Activated CD8-positive, alpha-beta memory T cell treated with anti-CD3 and anti-CD28 coated beads for 24 hours (primary cell): Measurements from ENCODE around the gene RHOH.
A peak's percentile ranks its signal among the peaks of the same experiment; 100 is the strongest.
"Not testable (repeated sequence)": the region's sequence is repeated elsewhere in the genome, so short reads cannot be mapped to it uniquely, and the experiment has no call there.

Source experiments
- DNase-seq: peaks from one replicate; pipeline ENCODE4 v3.0.0-alpha.2; 2020

RHOH gene

DNA sequence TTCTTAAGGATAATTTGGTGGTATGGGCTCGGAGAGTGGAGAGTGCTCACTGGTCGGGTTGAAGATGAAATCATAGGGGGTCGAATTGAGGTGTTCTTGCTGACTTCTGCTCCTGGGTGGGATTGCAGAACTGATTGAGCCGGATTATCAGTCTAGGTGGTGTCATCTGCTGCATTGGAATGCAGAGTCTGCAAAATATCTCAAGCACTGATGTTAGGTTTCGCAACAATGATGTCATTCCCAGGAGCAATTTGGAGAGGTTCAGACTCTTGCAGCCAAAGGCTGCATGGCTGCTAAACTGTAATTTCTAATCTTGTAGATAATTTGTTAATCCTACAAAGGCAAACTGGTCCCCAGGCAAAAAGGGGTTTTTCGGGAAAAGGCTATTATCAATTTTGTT lies 67.7 kb downstream of the RHOH start:
- DNase-seq = no peak

DNA sequence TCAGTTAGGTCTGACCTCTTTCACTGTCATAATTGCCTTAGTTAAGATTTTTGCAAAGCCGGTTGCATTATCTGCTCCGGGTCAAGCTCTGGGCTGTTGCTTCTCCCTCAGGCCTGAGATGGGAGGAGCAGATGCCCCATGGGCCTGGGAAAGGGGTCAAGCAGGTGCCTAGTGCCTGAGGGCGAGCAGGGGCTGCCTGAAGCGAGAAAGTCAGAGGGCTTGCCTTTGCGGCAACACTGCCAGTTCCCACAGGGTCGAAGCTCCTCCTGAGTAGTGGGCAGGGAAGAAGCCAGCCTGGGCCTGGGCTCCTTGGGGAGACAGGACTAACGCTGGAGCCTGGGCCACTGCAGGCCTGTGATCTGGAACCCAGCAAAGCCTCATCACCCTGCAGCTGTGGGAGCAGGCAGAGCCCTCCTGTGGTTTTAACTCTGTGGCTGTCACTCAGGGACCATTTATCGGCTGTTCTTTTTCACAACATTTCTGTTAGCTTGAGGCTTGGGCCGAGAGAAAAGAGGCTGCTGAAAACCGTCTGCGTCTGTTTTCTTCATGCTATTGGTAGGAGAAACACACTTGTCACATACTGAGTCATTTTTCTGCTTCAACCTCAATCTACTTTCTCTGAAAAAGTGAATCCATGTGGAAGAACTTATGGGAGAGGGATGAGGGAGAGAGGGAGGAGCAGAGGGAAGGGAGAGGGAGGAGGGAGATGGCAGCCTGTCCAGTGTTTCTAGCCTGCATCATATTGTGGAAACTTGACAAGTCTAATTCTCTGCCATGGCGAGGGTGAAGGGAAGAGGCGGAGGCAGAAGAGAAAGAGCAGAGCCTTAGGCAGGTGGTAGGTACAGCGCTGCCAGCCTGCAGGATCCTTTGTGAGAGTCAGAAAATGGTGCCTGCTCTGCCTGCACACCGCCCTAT lies 68.4 kb downstream of the RHOH start:
- peak; percentile 78 for DNase-seq

DNA sequence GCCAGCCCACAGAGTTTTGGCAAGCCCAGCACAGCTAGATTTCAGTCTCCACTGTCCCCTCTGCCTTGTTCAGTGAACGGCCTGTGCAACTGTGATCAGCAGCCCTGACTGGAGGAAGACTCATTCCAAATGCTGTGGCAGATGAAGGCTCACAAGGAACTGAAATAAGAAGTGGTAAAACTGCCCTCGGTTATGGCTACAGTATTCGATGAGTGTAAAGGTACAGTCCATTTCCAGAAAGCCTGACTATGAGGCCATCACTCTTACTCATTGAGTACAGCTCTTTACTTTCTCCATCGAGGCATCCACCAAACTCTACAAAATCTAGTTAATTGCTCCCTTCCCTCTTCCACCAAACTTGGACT lies 69.1 kb downstream of the RHOH start:
- DNase-seq = no peak

DNA sequence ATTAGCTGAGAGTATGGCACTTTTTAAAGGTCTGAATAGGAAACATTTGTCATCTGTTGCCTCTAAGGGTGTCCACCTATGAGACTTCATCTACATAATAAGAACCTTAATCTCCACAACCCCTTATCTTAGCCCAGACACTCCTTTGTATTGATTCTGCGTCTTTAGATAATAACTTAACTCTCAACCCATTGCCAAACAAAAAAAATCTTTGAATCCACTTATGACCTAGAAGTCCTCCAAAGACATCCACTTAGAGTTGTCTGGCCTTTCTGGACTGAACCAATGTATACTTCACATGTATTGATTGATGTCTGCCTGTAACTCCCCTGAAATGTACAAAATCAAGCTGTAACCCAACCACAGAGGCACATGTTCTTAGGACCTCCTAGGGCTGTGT lies 72.3 kb downstream of the RHOH start:
- DNase-seq = no peak

DNA sequence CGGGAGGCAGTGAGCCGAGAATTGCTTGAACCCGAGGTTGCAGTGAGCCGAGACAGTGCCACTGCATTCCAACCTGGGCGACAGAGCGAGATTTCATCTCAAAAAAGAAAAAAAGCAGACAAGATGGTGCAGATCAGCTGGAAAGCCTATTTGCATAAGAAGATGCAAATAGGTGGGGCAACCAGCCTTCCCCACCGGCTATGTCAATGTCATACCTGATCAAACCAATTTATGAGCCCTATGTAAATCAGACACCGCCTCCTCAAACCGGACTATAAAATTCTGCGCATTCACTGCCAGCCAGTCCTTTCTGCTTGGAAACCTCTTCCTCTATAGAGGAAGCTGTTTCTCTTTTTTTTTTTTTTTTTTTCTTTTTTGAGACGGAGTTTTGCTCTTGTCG lies 73.8 kb downstream of the RHOH start:
- no peak for DNase-seq

DNA sequence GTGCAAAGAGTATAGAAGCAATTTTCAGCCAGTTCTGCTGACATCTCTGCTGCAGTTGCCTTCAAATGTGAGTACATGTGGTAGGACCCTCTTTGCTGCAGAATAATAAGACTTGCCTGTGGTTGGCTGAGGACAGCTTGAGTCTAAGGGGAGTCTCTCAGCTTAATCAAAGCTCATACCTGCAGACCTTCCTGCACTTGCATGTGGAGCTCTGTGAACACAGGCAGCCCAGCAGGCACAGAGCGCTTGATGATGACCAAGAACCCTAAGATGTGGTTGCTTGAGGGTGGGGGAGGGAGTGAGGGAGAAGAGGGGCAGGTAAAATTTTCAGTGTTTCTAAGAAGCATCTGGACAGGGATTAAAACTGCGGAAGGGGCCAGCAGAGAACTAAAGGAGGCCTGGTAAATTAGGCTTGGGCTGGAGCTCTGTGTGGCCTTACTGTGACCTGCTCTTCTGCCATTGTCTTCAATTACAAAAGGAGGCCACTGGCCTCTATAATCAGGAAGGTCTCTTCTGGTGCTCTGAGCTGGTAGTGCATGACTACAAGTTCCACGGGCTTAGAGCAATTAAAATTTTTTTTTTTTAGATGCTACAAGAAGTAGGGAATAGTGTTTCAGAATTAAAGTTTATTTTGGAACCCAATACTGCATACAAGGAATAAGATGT lies 78.4 kb downstream of the RHOH start:
- no peak for DNase-seq

DNA sequence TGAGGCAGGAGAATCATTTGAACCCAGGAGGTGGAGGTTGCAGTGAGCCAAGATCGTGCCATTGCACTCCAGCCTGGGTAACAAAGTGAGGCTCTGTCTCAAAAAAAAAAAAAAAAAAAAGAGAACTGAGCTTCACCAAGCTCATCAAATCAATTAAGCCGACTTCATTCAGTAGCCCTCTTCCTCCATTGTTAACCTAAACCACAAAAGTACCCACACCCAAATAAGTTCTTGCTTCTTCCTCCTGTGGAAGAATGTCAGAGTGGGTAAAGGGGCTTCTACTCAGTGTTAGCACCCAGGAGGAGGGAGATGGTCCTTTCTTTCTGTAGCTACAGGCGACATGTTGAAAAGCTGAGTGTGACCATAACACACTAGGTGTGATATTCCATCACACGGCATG lies 79.7 kb downstream of the RHOH start:
- no peak for DNase-seq

DNA sequence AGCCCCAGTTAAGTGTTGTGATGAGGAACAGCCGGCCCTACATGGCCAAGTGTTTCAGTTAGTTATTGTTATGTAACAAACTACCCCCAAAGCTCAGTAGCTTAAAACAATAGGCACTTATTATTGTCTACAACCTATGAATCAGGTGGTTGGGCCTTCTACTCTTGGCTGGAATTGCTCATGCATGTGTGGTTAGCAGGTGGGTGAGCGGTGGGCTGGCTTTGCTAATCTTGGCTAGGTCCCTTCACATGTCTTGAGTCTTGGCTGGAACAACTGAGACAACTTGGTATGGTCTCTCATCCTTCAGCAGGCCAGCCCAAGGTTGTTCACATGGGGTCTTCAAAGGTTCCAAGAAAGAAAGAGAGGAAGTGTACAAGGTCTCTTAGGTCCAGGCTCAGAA lies 83.8 kb downstream of the RHOH start:
- DNase-seq = no peak

DNA sequence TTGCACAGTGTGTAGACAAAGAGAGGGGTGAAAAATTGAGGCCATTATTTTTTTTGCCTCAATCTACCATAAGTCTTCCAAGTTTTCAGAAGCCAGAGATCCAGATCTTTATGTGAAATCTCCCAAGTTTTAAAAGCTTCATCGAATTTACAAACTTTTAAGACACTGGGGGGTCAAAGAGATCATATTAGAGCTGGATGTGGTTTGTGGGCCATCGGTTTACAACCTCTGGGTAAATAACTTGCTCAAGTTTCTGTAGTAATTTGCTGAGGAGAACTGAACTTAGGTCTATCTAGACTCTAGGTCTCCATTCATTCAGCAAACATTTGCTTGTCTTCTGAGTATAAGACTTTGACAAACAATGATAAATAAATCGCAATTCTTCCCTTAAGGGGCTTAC lies 84.3 kb downstream of the RHOH start:
- no peak for DNase-seq

DNA sequence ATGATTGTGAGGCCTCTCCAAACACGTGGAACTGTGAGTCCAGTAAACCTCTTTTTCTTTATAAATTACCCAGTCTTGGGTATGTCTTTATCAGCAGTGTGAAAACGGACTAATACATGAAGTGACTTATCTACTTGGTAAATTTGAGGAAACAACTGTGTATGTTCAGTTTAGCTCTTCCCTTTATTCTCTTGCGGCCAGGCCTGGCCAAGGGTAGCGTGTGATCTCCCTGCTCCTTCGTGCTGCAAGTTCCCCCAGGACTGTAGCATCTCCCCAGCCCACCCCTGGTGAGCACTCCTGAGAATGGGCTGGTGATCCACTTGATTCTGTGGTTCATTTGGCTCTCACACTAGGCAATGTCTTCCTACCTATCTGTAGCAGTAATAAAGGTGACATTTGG lies 85.1 kb downstream of the RHOH start:
- DNase-seq = no peak

DNA sequence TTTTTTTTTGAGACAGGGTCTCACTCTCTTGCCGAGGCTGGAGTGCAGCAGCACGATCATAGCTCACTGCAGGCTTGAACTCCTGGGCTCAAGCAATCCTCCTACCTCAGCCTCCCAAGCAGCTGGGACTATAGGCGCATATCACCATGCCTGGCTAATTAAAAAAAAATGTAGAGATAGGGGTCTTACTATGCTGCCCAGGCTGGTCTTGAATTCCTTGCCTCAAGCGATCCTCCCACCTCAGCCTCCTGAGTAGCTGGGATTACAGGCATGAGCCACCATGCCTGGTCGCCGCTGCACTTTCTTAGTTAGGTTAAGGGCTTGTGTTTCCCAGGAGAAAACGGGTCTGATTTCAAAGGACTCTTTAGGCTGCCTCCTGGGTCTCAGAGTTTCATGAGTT lies 86.0 kb downstream of the RHOH start:
- not testable (repeated sequence) for DNase-seq

DNA sequence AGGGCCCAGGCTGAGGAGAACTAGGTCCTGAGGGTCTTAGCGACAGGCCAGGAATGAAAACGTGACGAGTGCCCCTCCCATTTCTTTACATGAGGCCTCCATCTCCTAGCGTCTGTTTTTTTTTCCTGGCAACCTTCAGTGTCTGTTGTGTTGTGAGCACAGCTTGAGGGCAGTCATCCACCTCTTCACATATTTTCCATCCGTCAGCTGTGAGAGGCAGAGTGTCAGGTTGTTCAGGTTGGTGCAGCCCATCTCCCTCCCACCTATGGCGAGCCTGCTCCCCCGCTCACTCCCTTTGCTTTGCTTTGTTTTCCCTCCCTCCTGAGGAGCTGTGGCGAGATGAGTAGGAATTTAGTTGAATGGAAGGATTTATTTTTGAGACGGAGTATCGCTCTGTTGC lies 86.6 kb downstream of the RHOH start:
- no peak for DNase-seq

DNA sequence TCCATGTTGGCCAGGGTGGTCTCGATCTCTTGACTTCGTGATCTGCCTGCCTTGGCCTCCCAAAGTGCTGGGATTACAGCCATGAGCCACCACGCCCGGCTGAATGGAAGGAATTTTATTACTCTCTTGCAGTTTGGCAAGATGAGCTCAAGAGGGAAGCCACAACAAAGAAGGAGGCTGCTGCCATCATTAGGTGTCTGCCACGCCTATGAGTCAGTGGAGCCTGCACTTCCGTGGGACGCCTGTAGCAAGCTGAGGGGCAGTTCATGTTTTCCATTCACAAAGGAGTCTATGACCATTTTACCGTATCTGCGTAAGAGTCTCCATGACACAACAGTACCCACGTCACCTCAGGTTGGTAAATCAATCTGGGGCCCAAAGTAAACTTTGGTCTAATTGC lies 87.1 kb downstream of the RHOH start:
- DNase-seq = peak; percentile 82

DNA sequence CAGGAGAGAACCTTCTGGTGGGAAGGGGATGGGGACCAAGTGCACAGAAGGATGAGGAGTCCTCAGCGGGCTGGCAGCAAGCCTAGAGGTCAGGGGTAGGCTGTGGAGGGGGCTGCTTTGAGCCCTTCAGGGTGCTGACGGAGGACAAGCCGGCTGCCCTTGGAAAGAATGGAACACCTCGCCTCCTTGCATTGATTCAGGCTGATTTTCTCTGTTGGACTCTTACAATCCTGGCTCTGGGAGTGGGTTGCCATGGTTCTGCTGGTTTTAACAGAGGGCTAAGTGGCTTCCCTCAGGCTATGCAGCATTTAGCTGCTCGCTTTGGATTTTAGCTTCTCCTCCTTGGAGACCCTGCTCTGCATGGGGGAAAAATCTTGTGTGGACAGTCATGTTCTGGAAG lies 88.9 kb downstream of the RHOH start:
- no peak for DNase-seq

DNA sequence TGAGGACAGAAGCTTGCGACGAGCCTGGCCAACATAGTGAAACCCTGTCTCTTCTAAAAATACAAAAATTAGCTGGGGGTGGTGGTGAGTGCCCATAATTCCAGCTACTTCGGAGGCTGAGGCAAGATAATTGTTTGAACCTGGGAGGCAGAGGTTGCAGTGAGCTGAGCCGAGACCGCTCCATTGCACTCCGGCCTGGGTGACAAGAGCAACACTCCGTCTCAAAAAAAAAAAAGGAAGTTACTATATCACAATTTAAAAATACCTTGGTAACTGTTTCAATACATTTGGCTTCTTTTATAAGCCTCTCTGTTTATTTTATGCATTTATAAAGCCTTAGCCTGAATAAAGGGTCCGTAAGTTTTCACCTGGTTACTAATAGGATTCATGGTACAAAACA lies 91.7 kb downstream of the RHOH start:
- no peak for DNase-seq

DNA sequence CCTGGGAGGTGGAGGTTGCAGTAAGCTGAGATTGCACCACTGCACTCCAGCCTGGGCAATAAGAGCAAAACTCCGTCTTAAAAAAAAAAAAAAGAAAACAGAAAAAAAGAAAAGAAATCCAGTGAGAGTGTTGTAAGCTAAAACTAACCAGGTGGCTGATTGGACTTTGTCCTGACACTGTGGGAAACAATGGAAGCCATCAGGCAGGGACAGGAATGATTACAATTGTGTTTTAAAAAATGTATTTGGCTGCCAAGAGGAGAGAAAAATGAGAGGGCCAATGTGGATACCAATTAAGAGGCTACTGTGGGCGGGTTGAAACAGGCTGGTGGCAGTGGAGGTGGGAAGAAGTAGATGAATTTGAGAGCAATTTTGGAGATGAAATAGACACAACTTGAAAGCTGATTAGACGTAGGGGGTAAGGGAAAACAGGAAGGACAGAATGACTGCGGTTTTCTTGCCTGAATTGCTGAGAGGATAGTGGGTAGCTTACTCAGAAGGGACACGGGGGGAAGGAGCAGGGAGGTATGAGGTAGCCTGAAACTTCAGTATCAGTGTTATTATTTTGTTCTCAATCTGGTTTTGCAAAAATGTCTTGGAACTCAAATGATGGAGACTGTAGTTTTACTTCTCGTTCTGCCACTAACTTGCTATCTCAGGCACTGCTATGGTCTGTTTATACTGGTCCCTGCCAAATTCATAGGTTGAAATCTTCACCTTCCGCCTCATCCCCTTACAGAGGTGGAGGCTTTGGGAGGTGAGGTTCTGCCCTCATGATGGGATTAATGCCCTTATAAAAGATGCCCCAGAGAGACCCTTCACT lies 92.7 kb downstream of the RHOH start:
- no peak for DNase-seq

DNA sequence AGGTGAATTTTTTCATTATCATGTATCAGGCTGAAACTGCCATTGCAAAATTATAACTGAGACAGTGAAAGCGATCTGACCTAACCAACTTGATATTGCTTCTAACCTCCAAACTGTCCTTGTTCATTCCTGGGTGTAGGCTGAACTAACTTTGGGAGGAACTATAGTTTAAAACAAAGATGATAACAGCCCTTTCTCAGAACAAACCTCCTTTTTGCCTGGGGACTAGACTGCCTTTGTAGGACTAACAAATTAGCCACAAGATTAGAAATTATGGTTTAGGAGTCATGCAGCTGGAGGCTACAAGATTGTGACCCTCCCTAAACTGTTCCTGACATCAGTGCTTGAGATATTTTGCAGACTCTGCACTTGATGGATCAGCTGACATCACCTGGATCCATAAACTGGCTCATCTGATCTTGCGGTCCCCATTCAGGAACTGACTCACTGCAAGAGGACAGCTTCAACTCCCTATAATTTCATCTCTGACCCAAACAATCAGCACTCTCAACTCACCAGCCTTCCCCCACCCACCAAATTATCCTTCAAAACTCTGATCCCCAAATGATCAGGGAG lies 93.9 kb downstream of the RHOH start:
- not testable (repeated sequence) for DNase-seq

DNA sequence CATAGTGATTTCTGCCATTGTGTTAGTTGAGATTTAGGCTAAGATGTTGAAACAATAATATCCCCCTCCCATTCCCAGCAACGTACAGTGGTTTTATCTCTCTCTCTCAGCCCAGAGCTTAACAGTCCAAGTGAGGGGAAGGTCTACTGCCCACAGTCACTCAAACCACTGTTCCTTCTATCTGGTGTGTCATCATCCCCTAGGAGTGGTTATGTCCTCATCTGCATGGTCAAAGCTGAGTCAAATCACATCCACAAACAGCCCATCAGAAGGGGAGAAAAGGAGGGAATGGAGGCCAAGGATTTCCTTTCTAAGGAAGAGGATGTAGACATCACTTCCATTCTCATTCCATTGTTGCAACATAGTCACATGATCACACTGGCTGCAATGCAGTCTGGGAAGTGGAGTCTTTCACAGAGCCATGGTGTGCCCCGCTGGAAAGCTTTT lies 95.5 kb downstream of the RHOH start:
- DNase-seq = no peak

DNA sequence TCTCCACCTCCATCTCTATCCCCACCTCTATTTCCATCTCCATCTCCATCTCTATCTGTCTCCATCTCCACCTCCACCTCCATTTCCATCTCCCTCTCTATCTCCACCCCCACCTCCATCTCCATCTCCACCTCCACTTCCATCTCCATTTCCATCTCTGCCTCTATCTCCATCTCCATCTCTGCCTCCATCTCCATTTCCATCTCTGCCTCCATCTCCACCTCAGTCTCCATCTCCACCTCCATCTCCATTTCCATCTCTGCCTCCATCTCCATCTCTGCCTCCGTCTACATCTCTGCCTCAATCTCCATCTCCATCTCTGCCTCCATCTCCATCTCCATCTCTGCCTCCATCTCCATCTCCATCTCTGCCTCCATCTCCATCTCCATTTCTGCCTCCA lies 97.5 kb downstream of the RHOH start:
- DNase-seq = no peak

DNA sequence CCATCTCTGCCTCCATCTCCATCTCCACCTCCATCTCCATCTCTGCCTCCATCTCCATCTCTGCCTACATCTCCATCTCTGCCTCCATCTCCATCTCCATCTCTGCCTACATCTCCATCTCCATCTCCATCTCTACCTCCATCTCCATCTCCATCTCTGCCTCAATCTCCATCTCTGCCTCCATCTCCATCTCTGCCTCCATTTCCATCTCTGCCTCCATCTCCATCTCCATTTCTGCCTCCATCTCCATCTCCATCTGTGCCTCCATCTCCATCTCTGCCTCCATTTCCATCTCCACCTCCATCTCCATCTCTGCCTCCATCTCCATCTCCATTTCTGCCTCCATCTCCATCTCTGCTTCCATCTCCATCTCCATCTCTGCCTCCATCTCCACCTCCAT lies 98.2 kb downstream of the RHOH start:
- DNase-seq = not testable (repeated sequence)

DNA sequence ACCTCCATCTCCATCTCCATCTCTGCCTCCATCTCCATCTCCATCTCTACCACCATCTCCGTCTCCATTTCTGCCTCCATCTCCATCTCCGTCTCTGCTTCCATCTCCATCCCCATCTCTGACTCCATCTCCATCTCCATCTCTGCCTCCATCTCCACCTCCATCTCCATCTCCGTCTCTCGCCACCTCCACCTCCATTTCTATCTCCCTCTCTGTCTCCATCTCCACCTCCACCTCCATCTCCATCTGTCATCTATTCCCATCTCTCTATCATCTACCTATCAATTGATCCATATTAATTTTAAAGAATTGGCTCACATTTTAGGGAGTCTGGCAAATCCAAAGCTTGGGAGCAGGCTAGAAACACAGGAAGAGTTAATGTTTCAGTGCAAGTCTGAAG lies 98.7 kb downstream of the RHOH start:
- no peak for DNase-seq
